Fibroblast of skin of right biceps (primary cell): ENCODE measurements around the gene PARD3.
"Not testable (repeated sequence)": the region's sequence is repeated elsewhere in the genome, so short reads cannot be mapped to it uniquely, and the experiment has no call there.

Source experiments
- DNase-seq: peaks from one replicate; pipeline ENCODE4 v3.0.0-alpha.2; 2013

The PARD3 gene

DNA sequence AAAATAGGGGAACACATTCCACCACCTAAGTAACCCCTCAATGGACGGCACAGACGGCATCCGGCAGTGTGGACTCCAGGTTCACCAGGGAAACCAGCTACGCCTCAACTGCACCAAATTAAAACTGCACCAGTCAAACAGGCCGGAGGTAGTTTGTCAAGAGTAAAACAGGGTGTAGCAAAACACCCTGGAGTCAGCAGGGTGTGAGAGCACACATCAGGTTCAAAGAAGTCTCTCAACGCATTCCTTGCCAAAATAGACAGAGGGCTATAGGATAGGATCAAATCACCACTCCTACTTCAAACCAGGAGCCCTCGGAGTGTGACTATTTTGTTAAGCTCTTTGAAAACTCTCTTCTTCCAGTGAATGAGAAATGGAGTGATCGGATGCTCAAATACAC, 135.9 kb downstream of the PARD3 start:
- DNase-seq, result no peak

DNA sequence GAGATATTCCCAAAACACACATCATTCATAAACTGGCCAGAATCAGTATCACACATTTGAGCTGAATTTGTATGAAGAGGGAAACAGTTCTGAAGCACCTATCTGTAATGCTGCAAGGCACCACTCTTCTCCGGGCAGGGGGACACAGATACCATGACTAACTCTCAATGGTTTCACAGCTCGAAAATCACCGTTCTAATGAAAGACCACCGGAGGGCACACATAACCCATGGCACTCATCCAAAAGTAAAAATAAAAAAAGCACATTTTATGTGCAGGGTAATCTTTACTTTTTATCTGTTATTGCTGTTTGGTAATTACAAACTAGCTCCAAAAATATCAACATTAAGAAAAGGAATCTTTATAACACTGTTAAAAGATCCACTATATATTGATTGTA, 137.5 kb downstream of the PARD3 start:
- no peak for DNase-seq

DNA sequence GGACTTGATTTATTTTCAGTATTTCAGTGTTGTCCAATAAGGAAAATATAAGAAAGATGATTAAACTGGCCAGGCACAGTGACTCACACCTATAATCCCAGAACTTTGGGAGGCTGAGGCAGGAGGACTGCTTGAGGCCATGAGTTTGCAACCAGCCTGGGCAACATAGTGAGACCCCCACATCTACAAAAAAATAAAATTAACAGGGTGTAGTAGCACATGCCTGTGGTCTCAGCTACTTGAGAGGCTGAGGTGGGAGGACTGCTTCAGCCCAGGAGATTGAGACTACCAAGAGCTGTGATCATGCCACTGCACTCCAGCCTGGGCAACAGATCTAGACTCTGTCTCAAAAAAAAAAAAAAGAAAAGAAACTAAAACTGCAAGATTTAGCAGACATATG, 138.0 kb downstream of the PARD3 start:
- DNase-seq, result no peak

DNA sequence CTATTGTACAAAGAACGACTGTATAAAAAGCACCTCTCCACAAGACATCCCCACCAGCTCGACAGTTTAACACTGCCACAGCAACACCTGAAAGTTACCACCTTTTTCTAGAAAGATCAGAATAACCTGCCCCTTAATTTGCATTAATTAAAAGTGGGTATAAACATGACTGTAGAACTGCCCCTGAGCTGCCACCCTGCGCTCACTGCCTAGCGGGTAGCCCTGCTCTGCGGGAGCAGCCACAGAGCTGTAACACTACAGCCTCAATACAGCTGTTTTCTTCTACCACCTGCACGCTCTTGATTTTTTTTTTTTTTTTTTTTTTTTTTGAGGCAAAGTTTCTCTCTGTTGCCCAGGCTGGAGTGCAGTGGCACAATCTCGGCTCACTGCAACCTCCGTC, 140.9 kb downstream of the PARD3 start:
- DNase-seq, result no peak

DNA sequence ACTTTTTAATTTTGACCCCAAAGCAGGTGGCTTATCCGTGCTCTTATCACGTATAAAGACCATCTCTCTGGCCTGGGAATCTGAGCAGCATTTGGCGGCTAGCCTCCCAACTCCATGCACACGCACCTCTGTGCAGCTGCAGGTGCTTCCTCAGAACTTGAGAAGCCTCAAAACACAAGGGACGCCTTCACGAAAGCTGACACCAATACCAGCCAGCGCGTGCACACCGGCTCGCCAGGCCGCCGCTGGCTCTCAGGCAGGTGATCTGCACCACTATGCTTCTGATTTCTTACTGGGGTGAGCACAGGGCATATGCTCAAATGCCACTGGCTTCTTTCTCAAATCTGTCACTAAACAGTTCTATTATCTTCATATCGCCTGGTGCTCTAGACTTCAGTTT, 145.0 kb downstream of the PARD3 start:
- no peak for DNase-seq

DNA sequence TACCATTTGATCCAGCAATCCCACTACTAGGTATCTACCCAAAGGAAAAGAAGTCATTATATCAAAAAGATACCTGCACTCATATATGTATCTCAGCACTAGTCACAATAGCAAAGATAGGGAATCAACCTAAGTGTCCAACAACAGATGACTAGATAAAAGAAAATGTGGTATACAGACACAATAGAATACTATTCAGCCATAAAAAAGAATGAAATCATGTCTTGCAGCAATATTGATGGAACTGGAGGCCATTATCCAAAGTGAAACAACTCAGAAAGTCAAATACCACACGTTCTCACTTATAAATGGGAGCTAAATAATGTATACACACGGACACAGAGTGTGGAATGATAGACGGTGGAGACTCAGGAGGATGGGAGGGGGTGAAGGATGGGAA, 146.0 kb downstream of the PARD3 start:
- DNase-seq, result no peak

DNA sequence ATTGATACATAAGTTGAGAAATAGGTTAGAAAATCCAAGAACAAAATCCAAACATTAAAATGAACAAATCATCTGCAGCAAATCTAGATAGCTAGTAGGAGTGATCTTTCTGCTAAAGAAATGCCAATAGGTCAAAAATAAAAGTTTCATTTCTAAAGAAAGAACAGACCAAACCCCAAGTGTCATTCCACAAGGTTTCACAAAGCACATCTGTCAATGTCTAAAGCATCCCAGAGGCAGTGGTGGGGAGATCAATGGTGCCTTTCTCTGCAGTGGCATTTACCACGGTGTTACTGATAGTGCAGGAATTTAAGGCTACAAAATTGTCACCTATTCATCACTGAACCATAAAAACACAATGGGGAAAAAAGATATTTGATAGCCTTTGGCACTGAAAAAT, 147.9 kb downstream of the PARD3 start:
- DNase-seq, result no peak

DNA sequence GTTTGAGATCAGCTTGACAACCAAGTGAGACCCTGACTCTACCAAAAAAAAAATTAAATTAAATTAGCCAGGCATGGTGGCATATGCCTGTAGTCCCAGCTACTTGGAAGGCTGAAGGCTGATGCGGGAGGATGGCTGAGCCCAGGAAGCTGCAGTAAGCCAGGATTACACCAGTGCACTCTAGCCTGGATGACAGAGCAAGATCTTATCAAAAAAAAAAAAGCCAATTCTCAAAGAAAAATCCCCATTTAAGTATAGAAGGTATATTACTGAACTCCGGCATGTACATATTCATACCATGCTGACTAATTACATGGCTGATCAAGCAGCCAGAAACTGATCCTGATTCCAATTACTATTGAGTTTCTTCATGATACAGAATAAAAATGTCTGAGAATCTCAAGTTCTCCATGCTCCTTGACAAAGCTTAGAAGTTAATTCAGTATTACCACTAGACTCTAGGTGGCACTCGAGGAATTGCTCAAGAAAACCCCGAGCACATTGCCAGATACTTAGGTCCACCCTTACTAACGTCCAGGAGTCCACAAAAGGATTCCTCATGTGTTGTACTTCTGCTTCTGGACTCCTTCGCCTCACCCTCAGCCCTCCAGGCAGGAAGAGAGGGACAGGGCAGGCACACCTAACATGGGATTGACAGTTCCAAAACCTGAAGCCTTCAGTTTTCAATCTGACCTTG, 148.9 kb downstream of the PARD3 start:
- peak; percentile 81 for DNase-seq

DNA sequence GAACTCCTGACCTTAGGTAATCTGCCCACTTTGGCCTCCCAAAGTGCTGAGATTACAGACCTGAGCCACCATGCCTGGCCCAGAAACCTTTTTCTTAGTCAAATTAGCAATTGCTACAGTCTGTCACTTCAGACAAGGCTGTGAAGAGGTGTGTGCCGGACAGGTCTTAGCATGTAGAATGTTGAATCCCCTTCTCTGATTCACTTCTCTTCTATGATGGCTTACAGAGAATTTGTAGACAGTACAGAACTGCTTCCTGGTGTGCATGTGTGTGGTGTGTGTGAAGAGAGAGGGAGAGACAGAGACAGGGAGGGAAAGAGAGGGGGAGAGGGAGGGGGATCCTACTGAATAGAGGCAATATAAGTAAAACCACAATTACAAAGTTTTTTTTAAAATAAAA, 150.4 kb downstream of the PARD3 start:
- DNase-seq, result no peak

DNA sequence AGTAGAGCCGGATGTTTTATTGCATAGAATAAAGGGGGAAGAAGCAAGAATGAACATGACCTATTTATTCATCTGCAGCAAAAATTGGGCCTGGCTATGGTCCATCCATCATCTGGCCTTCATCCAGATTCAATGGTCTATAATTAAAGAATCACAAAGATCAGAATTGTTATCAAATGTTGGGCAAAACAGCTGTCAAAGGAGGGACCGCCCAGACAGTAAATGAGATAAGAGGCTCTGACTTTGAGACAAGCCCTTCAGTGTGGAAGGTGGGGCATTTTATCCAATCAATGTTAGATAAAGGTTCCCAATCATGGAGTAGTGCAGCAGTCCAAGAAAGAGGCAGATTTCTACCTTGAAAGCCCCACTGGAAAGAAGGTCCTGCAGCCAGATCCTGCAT, 153.5 kb downstream of the PARD3 start:
- DNase-seq, result no peak

DNA sequence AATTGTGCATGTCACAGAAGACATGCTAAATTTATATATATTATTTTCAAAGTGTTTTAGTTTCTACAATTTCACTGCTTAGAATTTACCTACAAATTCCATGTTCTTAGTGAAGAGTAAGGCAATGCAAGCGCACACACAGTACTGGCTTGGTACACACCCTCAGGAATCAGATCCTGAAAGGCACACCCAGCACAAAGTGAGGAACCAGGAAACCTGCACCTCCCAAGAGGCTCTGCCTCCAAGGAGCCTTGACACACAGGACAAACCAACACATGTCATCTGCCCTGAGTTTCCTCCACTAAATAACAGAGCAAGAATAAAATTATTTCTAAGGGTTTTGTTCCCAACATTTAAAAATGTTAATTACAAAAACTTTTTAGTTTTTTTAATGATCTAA, 156.2 kb downstream of the PARD3 start:
- DNase-seq, result no peak

DNA sequence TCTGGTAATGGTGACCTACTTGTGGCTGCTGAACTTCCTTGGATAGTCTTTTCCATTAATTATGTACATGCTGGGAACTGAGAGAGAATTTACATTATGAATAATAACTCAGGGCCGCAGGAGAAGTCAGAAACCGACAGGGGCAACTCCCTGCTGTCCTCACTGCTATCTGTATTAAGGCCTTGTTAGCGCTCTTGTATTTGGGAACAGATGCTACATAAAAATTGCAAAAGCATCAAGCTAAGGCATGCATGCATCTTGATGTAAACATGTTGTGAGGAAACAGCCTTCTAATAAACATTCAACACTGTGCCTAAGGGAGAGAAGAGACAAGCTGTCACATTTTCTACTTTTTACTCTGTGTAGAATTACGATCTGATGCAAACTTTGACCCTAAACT, 158.4 kb downstream of the PARD3 start:
- DNase-seq, result no peak

DNA sequence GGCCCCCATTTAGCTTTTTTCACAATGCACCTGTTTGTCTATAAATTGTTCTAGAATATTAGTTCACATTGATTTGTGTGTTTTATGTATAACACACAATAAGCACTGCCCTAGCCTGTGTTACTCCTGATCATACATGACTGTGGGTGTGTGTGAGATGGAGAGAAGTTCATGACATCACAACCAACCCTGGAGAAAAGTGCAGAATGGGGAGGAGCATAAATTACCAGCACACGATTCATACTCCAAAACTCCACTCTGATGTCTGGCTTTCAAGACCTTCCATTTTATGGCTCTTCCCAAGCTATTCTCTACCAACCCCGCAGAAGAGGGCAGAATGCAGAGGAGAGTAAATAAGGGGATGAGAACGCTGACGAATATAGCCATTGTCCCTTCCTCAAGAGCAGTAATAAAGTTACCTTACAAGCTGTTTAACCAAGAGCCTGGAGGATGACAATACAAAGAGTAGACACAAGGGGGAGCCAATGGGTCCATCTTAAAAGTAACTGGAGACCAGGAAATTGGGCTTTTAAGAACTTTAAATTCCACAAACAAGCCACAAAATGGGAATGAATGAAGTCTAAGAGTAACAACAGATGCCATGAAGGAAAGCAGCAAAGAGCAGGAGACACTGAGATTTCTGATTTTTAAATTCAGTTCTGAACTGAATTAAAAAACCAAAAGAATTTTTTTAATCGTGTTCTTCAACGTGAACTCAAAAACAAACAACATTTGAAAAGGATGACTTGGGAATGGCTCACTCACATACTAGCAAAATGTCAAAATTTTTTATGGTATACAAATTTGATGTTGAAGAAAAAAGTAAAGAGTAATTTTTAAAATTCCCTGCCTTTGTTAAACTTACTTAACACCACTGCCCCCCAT, 159.6 kb downstream of the PARD3 start:
- peak; percentile 71 for DNase-seq

DNA sequence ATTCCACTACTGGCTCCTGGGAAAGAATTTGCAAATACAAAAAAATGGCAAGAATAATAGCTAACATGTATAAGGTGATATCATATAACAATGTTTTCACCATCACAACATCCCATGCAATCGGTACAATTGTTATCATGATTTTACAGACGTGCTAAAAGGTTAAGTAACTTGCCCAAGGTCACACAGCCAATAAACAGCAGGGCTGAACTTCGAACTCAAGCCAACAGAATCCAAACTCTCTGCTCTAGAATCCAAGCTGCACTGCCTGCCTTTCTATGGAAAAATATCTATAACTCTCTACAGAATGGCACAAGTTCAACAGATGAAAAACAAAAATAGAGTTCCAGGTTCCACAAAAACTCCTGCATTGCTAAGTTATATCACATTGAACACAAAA, 160.9 kb downstream of the PARD3 start:
- no peak for DNase-seq

DNA sequence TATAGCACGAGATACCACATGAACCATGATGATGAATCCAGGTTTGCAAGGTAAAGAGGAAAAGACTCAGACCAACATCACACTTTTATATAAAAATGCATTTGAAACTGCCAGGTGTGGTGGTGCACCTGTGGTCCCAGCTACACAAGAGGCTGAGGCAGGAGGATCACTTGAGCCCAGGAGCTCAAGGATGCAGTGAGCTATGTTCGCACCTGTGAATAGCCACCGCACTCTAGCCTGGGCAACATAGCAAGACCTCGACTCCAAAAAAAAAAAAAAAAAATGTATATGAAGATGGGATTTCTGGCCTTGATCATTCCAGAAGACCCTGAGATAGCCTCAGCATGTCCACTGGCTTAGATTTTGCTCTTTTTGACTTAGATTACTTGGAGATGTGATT, 161.6 kb downstream of the PARD3 start:
- DNase-seq, result no peak

DNA sequence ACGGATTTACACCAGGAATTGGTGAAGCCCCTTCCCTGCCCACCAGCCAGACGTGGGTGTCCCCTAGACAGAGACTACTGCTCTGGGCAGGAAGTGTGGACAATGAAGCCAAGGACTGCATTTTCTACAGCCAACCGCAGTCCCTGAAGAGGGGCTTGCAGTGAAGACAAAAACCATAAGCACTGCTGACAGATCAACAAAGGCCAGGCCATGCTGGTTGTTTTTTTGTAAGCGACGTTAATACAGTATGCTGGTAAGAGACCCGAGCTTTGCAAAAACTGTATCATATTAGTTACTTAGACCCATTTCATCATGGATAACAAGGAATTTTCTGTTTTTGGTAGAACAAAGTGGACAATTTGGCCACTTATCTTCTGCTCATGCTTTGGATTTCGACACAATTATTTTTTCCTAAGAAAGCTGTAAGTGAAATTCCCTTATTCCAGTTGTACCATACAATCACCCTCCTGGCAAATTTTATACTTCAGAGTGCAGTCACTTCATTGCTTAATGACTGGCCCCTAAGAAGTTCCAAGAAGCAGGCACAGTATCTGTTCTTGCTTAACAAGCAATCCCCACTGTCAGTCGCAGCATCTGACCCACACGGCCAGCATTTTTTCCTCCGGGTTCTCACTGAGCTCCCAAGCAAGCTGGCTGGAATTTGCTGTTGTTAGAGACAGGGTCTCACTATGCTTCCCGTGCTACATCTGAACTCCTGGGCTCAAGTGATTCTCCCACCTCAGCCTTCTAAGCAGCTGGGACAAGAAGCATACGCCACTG, 163.5 kb downstream of the PARD3 start:
- DNase-seq, result no peak

DNA sequence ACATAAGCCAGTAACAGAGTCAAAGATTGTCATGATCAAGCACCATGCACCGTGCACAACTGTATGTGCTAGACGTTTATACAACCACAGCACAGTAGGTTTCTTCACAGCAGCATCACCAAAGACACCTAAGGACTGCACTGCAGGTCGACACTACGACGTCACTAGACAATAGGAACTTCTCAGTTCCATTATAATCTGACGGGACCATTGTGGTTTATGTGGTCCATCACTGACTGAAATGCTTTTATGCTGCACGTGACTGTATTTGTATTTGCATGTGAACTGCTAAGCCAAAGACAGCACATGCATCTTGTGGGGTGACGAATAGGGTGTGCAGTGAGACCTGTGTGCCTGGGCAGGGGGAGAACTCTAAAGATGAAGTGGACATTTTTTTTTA, 164.9 kb downstream of the PARD3 start:
- no peak for DNase-seq

DNA sequence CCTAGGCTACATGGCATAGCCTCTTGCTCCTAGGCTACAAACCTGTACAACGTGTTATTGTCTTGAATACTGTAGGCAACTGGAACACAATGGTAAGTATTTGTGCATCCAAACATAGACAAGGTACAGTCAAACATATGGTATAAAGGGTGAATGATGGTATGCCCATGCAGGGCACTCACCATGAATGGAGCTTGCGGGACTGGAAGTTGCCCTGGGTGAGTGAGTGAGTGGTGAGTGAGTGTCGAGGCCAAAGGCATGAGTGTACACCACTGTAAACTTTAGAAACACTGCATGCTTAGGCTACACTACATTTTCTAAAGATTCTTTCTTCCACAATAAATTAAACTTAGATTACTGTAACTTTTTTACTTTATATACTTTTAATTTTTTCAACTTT, 165.7 kb downstream of the PARD3 start:
- no peak for DNase-seq

DNA sequence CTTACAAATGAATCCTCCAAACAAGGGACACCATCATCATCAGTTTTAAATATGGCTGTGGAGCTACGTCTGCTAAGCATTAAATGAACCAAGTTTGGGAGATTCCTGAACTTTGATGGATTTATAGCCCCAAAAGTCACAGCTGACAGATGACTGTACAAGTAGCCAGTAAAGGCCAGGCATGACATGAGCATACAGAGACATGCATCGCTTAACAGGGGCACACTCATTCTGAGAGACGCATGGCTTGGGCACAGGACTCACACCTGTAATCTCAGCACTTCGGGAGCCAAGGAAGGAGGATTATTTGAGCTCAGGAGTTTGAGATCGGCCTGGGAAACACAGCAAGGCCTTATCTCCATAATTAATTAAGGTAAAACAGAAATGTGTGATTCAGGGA, 166.2 kb downstream of the PARD3 start:
- DNase-seq, result no peak

DNA sequence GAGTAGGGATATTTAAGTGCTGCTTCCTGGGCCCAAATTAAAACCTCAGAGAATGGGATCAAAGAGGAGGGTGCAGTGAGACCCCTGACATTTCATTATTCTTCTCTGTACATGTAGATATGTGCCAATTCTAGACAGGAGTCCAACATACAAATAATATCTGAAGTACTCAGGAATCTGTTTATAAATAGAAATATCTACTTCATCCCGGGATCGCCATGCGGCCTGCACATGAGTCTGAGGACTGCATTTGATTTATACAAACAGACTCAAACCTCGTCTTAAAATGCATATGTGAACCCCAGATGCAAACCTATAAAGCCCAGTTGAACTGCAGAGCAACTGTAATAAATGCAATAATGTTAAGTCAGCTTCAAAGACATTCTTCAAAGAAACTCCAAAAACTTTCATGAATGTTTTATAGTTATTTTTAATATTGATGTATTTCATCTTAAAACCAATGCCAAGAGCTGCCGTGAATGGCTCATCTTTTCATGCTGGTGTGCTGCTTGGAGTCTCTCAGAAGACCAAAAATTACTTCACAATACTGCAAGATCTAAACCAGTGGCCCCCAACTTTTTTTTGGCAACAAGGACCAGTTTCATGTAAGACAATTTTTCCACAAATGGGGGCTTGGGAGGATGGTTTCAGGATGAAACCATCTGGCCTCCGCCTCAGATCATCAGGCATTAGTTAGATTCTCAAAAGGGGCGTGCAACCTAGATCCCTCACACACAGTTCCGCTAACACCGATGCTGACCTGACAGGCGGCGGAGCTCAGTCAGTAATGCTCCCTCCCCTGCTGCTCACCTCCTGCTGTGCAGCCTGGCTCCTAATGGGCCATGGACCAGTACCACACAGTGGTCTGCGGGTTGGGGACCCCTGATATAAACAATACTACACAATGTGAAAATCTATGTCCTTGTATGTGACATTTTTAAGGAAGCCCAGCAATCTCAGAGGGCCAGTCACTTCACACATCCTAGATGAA, 166.9 kb downstream of the PARD3 start:
- DNase-seq, result no peak

DNA sequence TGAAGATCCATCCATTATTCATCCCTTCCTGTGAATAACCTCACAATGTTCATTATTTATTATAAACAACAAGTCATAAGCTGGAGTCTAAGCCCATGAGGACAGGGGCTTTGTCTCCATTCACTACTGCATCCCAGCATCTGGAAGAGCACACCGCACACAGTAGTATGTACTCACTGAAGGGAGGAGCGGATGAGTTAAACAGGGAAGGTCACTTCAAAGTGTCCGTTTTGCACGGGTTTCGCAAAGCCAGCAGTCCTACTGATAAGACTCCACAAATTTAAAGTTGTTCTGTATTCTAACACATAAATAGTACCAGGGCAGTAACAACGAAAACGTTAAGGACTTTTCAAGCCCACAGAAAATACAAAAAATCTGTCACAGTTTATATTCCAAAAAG, 167.9 kb downstream of the PARD3 start:
- no peak for DNase-seq

DNA sequence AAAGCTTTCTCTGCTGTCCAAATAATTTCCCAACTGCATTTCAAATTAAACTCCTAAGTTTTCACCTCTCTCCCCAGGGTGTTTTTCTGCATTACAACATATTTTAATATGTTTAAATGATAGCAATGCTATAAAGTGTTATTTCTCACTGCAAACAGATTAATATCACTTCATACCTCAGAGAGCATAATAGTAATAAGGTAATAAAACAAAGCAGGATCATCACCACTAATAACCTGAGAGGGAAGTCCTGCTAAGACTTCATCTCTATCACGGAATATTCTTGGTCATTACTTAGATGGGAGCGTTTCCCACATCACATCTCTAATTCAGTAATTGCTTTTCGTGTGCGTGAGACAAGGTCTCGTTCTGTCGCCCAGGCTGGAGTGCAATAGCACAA, 168.8 kb downstream of the PARD3 start:
- no peak for DNase-seq

DNA sequence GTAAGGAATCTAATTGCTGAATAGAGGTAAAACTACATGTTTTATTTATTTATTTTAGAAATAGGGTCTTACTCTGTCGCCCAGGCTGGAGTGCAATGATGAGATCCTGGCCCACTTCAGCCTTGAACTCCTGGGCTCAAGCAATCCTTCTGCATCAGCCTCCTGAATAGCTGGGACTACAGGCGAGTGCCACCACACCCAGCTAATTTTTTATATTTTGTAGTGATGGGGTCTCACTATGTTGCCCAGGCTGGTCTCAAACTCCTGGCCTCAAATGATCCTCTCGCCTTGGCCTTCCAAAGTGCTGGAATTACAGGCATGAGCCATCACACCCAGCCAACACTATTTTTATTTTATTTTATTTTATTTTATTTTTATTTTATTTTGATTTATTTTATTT, 170.3 kb downstream of the PARD3 start:
- not testable (repeated sequence) for DNase-seq
